Subcutaneous adipose tissue (tissue), 4 donors: ENCODE results near the gene WFDC13. TPM values are rescaled to one million over a fixed set of nuclear protein-coding genes. Genes with fewer than 3 reads are reported as not detected.

Experiments used
- CTCF ChIP-seq: fragments of 450-650 bp; IDR thresholded peaks from one replicate; pipeline ENCODE4 v1.5.1; 2016; ENCODE audit warnings: low read depth, mild to moderate bottlenecking, control low read depth, antibody characterized with exemption, moderate library complexity
- total RNA-seq, 4 donors: library from RNA; depleted of rRNA; stranded (reverse); fragments of >200 nt; gene quantifications; one replicate each; pipeline ENCODE4 v1.1.0, GENCODE V29; 2016

WFDC13 gene
- not detected for total RNA-seq

DNA sequence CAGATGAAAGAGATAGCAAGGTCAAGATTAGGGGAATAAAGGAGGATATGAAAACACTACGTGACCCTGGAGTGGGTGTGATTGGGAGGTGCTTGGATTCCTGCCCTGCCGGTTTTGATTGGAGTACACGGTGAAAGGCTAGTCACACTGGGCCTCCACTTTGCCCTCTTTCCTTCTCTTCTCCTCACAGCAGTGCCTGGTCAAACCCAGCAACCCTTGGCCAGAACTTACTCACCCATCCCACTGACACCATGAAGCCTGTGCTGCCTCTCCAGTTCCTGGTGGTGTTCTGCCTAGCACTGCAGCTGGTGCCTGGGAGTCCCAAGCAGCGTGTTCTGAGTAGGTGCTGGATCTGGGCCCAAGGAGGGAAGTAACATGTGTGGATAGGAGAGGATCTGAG lies at the start of gene WFDC13:
Gene WFDC13 (plus strand): TSS at position 166 of the 400 bp plus-strand sequence. CDS start 86 bp downstream, at position 252.
- TF ChIP-seq CTCF: no peak

- TF ChIP-seq CTCF: no peak
Observed at GRCh38 chr20:45670139-45670538, 31.7 kb upstream of the WFDC13 start, which contains the start of gene WFDC11. Gene WFDC11 (minus strand): TSS chr20:45670239. CDS start chr20:45650600, 19,639 bp downstream.

DNA sequence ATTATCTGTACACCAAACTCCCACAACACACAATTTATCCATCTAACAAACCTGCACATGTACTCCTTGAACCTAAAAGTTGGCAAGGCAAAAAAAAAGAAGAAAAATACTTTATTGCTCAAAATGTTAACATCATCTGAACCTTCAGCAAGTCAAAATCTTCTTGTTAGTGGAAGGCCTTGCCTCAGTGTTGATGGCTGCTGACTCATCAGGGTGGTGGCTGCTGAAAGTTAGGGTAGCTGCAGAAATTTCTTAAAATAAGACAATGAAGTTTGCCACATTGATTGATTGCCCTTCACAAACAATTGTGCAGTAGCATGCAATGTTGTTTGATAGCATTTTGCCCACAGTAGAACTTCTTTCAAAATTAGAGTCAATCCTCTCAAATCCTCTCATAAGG lies 29.1 kb upstream of the WFDC13 start:
- TF ChIP-seq CTCF: no peak

DNA sequence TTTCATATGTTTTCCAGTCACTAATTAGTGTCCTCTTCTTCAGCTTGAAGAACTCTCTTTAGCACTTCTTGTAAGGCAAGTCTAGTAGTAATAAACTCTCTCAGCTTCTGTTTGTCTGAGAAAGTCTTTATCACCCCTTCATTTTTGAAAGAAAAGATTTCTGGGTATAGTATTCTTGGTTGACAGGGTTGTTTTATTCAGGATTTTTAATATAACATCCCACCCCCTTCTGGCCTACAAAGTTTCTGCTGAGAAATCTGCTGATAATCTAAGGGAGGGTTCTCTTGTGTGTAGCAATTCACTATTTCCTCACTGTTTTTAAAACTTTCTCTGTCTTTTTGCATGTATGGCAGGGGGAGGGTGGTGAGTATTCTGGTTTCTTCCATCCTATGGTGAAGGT lies 22.2 kb upstream of the WFDC13 start:
- no peak for TF ChIP-seq CTCF

- no peak for TF ChIP-seq CTCF
Observed at GRCh38 chr20:45685896-45686295, 15.9 kb upstream of the WFDC13 start.

DNA sequence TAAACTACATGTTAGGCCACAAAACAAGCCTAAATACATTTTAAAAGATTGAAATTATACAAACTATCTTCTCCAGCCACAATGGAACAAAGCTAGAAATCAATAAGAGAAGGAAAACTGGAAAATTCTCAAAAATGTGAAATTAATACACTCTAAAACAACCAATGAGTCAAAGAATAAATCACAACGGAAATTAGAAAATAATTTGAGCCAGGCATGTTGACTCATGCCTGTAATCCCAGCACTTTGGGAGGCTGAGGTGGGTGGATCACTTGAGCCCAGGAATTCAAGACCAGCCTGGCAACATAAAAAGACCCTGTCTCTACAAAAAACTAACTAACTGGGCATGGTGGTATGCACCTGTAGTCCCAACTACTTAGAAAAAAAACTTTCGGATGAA lies 6.3 kb upstream of the WFDC13 start:
- TF ChIP-seq CTCF: no peak

DNA sequence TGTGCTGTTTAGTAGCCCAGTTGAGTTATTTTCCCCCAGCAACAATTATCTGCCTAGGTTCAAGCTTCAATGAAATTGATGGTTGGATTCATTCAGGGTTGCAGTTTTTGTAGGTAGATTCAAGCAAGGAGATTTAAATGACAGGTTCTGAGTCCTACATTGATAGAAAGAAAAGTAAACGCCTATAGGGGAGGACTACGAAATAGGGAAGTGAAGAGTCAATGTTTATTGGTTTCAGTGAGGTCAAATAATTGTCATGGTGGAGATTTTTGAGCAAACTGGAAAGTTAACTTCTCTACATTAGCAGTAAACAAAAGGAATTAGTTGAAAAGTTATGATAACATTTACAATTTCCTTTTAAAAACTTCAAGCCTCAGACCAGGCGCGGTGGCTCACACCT lies 734 bp upstream of the WFDC13 start:
- no peak for TF ChIP-seq CTCF
